HG03064 (cell line): ENCODE data around the gene CT45A7.
"Not testable (repeated sequence)": the region's sequence is repeated elsewhere in the genome, so short reads cannot be mapped to it uniquely, and the experiment has no call there.

Experiments
- ATAC-seq: cut with Tn5 transposase; IDR thresholded peaks from one replicate; pipeline ENCODE4 v1.9.1; 2021; ENCODE audit warnings: low read depth; ENCODE audit not compliant: unreplicated experiment

CT45A7 gene, protein sequence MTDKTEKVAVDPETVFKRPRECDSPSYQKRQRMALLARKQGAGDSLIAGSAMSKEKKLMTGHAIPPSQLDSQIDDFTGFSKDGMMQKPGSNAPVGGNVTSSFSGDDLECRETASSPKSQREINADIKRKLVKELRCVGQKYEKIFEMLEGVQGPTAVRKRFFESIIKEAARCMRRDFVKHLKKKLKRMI

DNA sequence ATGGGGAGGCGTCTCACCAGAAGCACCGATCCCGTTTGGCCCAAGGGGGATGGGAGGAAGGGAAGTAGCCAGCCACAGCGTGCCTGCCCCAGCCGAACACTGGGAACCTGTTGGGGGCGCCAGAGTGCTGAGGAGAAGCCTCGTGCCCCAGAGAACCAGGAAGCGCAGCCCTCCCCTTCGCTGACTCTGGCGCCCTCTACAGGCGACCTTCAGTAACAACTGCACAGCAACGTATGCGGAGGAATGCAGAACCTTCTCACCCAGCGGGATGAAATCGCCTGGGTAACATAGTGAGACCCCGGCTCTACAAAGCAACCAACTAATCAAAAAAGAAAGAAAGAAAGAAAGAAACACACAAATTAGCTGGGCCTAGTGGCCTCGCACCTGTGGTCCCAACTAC lies at the start of gene CT45A7:
Gene CT45A7 (minus strand): TSS at position 101 of the 400 bp plus-strand sequence. CDS start 3,747 bp downstream, outside the sequence.
- ATAC-seq, result not testable (repeated sequence)

DNA sequence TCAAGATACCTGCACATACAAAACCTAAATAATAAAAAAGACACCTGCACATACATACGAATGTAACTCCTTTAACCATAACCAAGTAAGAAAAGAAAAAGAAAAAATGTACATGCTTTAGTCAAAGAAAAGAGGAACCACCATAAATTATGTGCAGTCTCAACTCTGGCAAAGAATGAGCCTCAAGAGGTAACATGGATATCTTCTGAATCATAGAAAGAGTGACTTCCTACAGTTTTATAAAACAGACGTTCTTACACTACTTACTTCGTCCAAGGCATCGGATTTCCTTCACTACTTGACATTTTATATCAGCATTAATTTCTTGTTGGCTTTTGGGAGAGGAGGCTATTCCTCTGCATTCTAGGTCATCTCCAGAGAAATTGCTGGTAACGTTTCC lies 45.7 kb upstream of the CT45A7 start:
- ATAC-seq, result not testable (repeated sequence)

GRCh38 chrX:135871712-135872111 lies 34.6 kb upstream of the CT45A7 start, which contains the start of gene CT45A9:
Gene CT45A9, minus strand, starts transcription at chrX:135871812. Its CDS starts 3,751 bp downstream, at chrX:135868061.
- not testable (repeated sequence) for ATAC-seq

DNA sequence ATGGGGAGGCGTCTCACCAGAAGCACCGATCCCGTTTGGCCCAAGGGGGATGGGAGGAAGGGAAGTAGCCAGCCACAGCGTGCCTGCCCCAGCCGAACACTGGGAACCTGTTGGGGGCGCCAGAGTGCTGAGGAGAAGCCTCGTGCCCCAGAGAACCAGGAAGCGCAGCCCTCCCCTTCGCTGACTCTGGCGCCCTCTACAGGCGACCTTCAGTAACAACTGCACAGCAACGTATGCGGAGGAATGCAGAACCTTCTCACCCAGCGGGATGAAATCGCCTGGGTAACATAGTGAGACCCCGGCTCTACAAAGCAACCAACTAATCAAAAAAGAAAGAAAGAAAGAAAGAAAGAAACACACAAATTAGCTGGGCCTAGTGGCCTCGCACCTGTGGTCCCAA lies 17.4 kb upstream of the CT45A7 start, which contains the start of gene CT45A8:
Gene CT45A8 (minus strand): TSS at position 101 of the 400 bp plus-strand sequence. CDS start 3,755 bp downstream, outside the sequence.
- not testable (repeated sequence) for ATAC-seq

DNA sequence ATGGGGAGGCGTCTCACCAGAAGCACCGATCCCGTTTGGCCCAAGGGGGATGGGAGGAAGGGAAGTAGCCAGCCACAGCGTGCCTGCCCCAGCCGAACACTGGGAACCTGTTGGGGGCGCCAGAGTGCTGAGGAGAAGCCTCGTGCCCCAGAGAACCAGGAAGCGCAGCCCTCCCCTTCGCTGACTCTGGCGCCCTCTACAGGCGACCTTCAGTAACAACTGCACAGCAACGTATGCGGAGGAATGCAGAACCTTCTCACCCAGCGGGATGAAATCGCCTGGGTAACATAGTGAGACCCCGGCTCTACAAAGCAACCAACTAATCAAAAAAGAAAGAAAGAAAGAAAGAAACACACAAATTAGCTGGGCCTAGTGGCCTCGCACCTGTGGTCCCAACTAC lies 17.2 kb downstream of the CT45A7 start, which contains the start of gene CT45A2:
Gene CT45A2 (minus strand): TSS at position 101 of the 400 bp plus-strand sequence. CDS start 3,747 bp downstream, outside the sequence.
- ATAC-seq, result not testable (repeated sequence)

GRCh38 chrX:135802687-135803086 lies 34.4 kb downstream of the CT45A7 start, which contains the start of gene CT45A6:
Gene CT45A6, minus strand, starts transcription at chrX:135802787. Its CDS starts 3,794 bp downstream, at chrX:135798993.
- not testable (repeated sequence) for ATAC-seq

GRCh38 chrX:135785403-135785802 lies 51.7 kb downstream of the CT45A7 start, which contains the start of gene CT45A5:
Gene CT45A5, minus strand, starts transcription at chrX:135785503. Its CDS starts 3,774 bp downstream, at chrX:135781729.
- not testable (repeated sequence) for ATAC-seq
